Endometrium (tissue), 2 donors: Measurements from ENCODE around the gene ABAT.

Source experiments
- FAIRE-seq: peaks from 2 replicates; lab custom pipeline; 2012; peaks lifted over from hg19 to GRCh38; lab: Jason Lieb, UNC
- donor health status: control.
- donor health status: control.

The ABAT gene

GRCh38 chr16:8674413-8675022 is at the start of gene ABAT:
TSS of gene ABAT (plus strand) at chr16:8674617. CDS start at chr16:8735740, 61,123 bp downstream.
- FAIRE-seq, result no peak

GRCh38 chr16:8625491-8626087 is 48.8 kb upstream of the ABAT start:
- FAIRE-seq, result no peak

- no peak for FAIRE-seq
Measured at GRCh38 chr16:8626946-8627345, 47.5 kb upstream of the ABAT start.

GRCh38 chr16:8627456-8627855 is 47.0 kb upstream of the ABAT start:
- no peak for FAIRE-seq

- no peak for FAIRE-seq
Measured at GRCh38 chr16:8628981-8629725, 45.3 kb upstream of the ABAT start.

GRCh38 chr16:8630255-8630953 is 44.0 kb upstream of the ABAT start:
- FAIRE-seq, result no peak

GRCh38 chr16:8631373-8631772 is 43.0 kb upstream of the ABAT start:
- FAIRE-seq, result no peak

GRCh38 chr16:8631818-8632465 is 42.5 kb upstream of the ABAT start:
- no peak for FAIRE-seq

- FAIRE-seq, result no peak
Measured at GRCh38 chr16:8632675-8633182, 41.7 kb upstream of the ABAT start.

GRCh38 chr16:8634991-8635736 is 39.3 kb upstream of the ABAT start:
- FAIRE-seq, result no peak

- no peak for FAIRE-seq
Measured at GRCh38 chr16:8639694-8640093, 34.7 kb upstream of the ABAT start.

GRCh38 chr16:8641671-8642070 is 32.7 kb upstream of the ABAT start:
- FAIRE-seq, result no peak

GRCh38 chr16:8642146-8642545 is 32.3 kb upstream of the ABAT start:
- no peak for FAIRE-seq

- no peak for FAIRE-seq
Measured at GRCh38 chr16:8644211-8645140, 29.9 kb upstream of the ABAT start.

GRCh38 chr16:8645141-8645521 is 29.3 kb upstream of the ABAT start:
- FAIRE-seq, result no peak

GRCh38 chr16:8645831-8646230 is 28.6 kb upstream of the ABAT start:
- FAIRE-seq, result no peak

GRCh38 chr16:8646326-8647053 is 27.9 kb upstream of the ABAT start:
- FAIRE-seq, result no peak

- FAIRE-seq, result no peak
Measured at GRCh38 chr16:8647721-8648318, 26.6 kb upstream of the ABAT start.

- FAIRE-seq, result no peak
Measured at GRCh38 chr16:8648877-8649276, 25.5 kb upstream of the ABAT start.
